Mononuclear cell (primary cell): Measurements from ENCODE around the gene WDR6. TPM values are rescaled to one million over a fixed set of nuclear protein-coding genes. Genes with fewer than 3 reads are reported as not detected.

Experiments used
- H3K27me3 ChIP-seq: 2 replicates; pipeline ENCODE4 v1.6.0; 2011; ENCODE audit warnings: low read length, control low read depth; ENCODE audit not compliant: insufficient read depth
- H3K4me1 ChIP-seq: 2 replicates; pipeline ENCODE4 v1.5.1; 2011; ENCODE audit warnings: mild to moderate bottlenecking, low read length, control low read depth; ENCODE audit not compliant: insufficient read depth
- H3K4me3 ChIP-seq: 2 replicates; pipeline ENCODE4 v1.5.1; 2011; ENCODE audit warnings: mild to moderate bottlenecking, low read length, moderate library complexity
- H3K9me3 ChIP-seq: 2 replicates; pipeline ENCODE4 v1.5.1; 2011; ENCODE audit warnings: low read depth, mild to moderate bottlenecking, control low read depth, low read length
- total RNA-seq: library from RNA; depleted of rRNA; stranded (reverse); fragments of >200 nt; gene quantifications from one replicate; pipeline ENCODE4 v1.2.3, GENCODE V29; 2012

WDR6 gene, protein sequence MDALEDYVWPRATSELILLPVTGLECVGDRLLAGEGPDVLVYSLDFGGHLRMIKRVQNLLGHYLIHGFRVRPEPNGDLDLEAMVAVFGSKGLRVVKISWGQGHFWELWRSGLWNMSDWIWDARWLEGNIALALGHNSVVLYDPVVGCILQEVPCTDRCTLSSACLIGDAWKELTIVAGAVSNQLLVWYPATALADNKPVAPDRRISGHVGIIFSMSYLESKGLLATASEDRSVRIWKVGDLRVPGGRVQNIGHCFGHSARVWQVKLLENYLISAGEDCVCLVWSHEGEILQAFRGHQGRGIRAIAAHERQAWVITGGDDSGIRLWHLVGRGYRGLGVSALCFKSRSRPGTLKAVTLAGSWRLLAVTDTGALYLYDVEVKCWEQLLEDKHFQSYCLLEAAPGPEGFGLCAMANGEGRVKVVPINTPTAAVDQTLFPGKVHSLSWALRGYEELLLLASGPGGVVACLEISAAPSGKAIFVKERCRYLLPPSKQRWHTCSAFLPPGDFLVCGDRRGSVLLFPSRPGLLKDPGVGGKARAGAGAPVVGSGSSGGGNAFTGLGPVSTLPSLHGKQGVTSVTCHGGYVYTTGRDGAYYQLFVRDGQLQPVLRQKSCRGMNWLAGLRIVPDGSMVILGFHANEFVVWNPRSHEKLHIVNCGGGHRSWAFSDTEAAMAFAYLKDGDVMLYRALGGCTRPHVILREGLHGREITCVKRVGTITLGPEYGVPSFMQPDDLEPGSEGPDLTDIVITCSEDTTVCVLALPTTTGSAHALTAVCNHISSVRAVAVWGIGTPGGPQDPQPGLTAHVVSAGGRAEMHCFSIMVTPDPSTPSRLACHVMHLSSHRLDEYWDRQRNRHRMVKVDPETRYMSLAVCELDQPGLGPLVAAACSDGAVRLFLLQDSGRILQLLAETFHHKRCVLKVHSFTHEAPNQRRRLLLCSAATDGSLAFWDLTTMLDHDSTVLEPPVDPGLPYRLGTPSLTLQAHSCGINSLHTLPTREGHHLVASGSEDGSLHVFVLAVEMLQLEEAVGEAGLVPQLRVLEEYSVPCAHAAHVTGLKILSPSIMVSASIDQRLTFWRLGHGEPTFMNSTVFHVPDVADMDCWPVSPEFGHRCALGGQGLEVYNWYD
- 31.9 TPM for total RNA-seq

DNA sequence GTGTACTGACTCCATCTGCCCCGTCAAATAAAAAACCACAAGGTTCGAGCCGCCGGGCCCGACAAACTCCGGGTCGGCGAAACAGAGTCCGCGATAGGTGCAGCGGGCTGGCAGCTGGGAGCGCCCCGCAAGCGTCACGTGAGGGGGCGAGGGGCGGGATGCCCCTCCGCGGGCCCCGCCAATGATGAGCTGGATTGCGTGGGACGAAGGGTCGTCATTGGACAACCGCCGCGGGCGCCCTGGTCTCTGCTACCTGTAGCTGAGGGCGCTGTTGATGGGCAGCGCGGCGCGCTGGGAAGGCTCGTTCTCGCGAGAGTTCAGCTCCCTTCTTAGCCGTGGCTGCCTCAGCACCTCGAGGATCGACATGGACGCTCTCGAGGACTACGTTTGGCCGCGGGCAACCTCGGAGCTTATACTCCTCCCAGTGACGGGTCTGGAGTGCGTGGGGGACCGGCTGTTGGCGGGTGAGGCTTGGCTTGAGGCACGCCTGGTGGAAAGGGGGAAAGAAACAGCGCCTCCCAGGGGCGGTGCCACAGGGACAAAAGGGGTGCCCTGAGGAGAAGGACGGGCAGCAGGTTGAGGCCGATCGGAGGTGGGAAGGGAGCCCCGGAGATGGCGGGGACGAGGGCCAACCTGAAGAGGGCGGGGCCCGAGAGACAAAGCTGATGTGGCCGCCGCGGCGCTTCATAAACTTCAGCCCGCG lies at the start of gene WDR6:
Gene WDR6 (plus strand): TSS at position 324 of the 703 bp plus-strand sequence. CDS start 41 bp downstream, at position 365.
- Histone ChIP-seq H3K4me1 (peaks cover 23% of the 10 kb centered on the region), H3K27me3 (no peaks in the 10 kb centered on the region), H3K4me3 (peak within 1 kb of the TSS; percentile 73), H3K9me3 (no peaks in the 10 kb centered on the region)

DNA sequence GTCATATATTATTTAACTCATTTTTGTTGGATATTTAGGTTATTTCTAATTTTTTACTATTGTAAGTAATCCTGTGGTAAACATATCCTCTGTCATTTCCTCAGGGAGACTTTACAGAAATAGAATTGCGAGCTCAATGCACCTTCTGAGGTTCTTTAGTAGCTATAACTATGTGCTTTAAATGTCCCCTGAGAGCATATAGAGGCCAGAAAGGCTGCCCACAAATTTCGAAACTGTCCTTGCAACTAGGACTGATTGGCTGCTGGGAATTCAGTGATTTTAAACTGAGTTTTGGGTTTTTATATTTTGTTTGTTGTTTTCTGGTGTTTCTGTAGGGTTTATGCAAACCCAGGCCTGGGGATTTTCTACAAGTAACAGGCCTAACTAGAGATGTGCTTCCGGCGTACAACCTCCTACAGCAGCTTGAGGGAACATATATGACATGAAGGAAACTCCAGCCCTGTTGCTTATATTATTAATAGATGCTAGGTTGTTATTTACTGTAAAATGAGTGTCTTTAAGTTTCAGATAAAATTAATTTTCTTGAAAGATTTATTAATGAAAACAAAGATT lies 46.3 kb upstream of the WDR6 start:
- Histone ChIP-seq H3K4me1 (no peaks in the 10 kb centered on the region), H3K9me3 (no peaks in the 10 kb centered on the region), H3K4me3 (no peak overlapping the region), H3K27me3 (no peaks in the 10 kb centered on the region)

DNA sequence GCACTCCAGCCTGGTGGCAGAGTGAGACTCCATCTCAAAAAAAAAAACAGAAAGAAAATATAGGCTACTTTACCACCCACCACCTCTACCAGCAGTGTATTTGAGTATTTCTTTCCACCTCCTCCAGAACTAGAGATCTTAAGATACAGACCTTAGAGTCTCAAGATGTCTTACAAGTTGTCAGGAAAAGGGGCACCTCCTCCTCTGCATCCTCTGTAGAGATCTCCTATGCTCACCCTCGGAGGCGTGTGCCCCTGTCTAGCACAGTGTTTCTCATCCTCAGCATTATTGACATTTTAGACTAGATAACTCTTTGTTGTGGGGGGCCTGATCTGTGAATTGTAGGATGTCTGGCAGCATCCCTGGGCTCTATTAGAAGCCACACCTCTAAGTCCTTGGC lies 44.9 kb upstream of the WDR6 start:
- H3K9me3 ChIP-seq = no peaks in the 10 kb centered on the region
- no peaks in the 10 kb centered on the region for H3K27me3 ChIP-seq
- no peak overlapping the region for H3K4me3 ChIP-seq
- no peaks in the 10 kb centered on the region for H3K4me1 ChIP-seq

DNA sequence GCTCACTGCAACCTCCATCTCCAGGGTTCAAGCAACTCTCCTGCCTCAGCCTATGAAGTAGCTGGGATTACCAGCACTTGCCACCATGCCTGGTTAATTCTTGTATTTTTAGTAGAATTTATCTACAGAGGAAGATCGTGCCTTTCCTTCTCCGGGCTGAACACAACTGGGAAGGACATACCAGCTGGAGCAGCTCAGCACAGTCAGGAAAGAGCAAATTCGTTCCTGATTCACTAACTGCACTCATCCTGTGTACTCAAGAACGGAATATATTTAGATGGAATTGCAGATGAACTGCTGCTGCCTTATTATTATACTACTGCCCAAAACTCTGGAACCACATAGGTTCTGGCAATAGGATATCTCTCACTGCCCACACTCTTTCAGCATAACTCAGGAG lies 44.3 kb upstream of the WDR6 start:
- no peaks in the 10 kb centered on the region for H3K4me1 ChIP-seq
- H3K9me3 ChIP-seq = no peaks in the 10 kb centered on the region
- no peak overlapping the region for H3K4me3 ChIP-seq
- no peaks in the 10 kb centered on the region for H3K27me3 ChIP-seq

DNA sequence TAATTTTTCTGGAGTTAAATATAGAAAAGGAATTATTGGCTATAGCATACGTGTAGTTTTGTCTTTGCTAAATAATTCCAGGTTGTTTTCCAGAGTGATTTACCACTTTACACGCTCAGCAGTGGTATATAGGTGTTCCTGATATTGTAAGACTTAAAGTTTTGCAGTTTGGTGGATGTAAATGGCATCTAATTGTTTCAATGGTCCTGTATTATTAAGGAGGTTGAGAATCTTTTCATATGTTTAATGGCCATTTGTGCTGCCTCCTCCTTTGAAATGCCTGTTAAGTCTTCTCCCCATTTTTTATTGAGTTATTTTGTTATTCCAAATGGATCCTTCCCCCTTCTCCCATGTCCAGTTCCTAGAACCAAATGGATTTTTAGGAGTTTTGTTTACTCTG lies 43.6 kb upstream of the WDR6 start:
- Histone ChIP-seq H3K27me3 (no peaks in the 10 kb centered on the region), H3K4me3 (no peak overlapping the region), H3K9me3 (no peaks in the 10 kb centered on the region), H3K4me1 (no peaks in the 10 kb centered on the region)

DNA sequence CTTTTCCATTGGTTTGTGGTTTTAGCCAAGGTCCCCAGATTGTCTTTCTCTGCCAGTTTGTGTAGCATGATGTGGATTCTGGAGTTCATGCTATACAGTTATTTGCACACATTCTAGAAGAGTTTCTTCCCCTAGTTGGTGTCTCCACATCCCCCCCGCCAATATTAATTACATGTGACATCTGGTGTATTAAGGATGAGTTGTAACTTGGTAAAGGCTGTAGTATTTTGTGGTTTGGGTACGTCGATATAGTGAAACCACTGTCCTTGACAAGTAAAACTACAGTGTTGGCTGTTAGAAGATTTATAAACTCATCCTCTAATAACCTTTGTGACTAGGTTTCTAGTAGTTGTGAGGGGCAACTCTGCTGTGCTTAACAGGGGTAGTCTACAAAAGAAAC lies 40.8 kb upstream of the WDR6 start:
- Histone ChIP-seq H3K9me3 (no peaks in the 10 kb centered on the region), H3K4me3 (no peak overlapping the region), H3K27me3 (no peaks in the 10 kb centered on the region), H3K4me1 (no peaks in the 10 kb centered on the region)

DNA sequence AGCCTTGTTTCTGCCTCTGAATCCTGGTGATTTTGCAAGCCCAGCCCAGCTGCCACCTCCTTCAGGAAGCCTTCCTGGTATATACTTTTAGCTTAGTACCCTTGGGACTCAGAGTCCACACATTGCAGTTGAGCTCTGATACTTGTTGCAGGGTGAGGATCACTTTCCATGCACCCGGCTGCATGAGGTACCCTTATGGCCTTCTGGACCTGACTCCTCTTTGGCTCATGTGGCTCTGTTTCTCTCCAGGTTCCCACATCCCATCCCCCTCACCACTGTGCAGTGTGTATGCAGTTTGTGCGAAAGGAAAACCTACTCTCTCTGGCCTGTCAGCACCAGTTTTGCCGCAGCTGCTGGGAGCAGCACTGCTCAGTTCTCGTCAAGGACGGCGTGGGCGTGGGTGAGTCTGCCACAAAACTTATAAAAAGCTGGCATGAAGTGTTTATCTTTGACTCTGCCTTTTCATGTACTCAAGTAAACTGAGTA lies 40.3 kb upstream of the WDR6 start:
- Histone ChIP-seq H3K4me1 (no peaks in the 10 kb centered on the region), H3K27me3 (no peaks in the 10 kb centered on the region), H3K9me3 (no peaks in the 10 kb centered on the region), H3K4me3 (no peak overlapping the region)

DNA sequence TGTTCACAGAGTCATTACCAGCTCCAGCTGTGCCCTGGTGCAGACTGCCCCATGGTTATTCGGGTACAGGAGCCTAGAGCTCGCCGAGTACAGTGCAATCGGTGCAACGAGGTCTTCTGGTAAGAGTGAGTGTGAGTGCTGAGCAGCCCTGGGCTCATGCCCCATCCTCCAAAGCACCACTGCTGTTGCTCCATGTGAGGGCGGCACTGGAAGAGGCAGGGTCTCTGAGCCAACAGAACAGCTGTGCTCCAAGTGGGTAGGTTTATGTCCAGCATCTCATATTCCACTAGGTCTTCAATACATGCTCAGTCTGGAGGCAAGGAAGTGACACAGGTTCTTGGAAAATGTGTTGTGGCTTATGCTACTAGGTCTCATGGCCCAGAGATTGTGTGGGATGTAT lies 36.6 kb upstream of the WDR6 start:
- H3K4me3 ChIP-seq = no peak overlapping the region
- no peaks in the 10 kb centered on the region for H3K9me3 ChIP-seq
- no peaks in the 10 kb centered on the region for H3K4me1 ChIP-seq
- no peaks in the 10 kb centered on the region for H3K27me3 ChIP-seq

DNA sequence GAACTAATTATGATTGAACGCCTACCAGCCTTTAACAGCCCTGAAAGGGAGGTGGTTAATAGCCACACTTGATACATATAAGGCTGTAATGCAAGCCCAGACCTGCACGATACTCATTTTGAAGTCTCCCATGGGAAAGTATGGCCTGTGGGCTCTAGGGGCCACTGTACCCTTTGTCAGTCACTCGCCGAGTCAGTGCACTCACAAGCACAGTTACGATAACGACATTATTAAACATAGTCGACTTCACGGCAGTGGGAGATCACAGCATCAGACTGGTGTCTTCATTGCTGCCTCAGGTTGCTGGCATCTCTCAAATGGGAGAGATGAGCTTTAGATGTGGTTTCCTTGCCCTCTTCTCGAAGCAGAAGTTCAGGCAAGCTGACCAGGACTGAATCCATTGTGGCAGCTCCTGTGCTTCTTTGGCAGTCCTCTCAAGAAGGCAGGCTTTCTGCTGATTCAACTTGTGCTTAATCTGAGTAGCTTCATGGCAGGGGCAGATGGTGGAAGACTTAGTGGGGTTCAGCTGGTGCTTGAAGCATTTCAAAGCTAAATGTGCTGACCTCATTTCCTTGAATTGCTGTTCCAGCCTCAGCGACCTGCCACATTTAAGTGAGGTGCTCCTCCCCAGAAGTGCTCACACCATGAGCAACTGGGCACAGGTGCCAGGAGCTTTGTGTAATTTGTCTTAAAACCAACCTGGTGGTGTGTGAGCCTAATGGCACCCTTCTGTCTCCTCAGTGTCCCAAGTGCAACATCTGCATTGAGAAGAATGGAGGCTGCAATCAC lies 32.9 kb upstream of the WDR6 start:
- Histone ChIP-seq H3K27me3 (no peaks in the 10 kb centered on the region), H3K4me1 (no peaks in the 10 kb centered on the region), H3K4me3 (no peak overlapping the region), H3K9me3 (no peaks in the 10 kb centered on the region)

DNA sequence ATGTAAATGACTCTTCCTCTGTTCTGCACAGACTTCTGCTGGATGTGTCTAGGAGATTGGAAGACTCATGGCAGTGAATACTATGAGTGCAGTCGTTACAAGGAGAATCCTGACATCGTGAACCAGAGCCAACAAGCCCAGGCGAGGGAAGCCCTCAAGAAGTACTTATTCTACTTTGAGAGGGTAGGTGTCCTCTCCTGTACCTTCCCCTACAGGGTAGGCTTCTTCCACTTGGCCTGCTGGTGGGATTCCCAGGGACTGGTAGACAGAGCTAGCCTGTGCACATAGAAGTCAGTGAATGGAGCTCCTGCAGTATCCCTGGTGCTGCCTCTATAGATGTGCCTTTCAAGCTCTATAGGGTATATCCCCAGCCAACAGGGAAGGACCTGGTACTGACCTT lies 27.7 kb upstream of the WDR6 start:
- H3K27me3 ChIP-seq = no peaks in the 10 kb centered on the region
- no peaks in the 10 kb centered on the region for H3K4me1 ChIP-seq
- H3K4me3 ChIP-seq = no peak overlapping the region
- H3K9me3 ChIP-seq = no peaks in the 10 kb centered on the region

DNA sequence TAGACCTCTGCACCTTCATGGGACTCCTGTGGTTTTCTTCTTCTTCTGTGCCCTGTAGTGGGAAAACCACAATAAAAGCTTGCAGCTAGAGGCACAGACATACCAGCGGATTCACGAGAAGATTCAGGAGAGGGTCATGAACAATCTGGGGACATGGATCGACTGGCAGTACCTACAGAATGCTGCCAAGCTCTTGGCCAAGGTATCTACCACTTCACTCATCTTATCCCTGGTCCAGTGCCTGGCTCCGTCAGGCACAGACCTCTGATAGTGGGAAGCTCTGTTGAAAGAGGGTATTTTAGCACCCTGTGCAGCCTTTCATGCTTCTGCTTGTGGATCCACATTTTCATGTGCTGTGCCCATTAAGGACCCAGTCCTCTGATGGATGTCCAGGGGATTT lies 26.9 kb upstream of the WDR6 start:
- Histone ChIP-seq H3K4me3 (no peak overlapping the region), H3K9me3 (no peaks in the 10 kb centered on the region)

DNA sequence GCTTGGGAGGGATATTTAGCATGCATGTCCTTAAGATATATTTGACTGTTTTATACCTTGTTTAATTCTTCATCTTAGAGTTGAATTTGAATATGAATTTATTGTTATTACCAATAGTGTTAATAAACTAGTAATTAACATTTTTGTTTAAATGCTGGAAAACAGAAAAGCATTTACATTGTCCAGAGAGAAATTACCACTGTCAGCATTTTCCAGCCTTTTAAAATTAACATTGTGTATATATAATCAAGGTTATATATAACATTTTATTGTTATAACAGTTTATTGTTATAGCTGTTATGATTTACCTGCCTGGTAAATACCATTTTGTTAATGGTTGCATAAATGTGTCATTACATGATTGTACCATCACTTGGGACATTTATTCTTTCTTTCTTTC lies 25.2 kb upstream of the WDR6 start:
- Histone ChIP-seq H3K4me1 (no peaks in the 10 kb centered on the region), H3K27me3 (no peaks in the 10 kb centered on the region), H3K9me3 (no peaks in the 10 kb centered on the region), H3K4me3 (no peak overlapping the region)

More for the DNA sequence above, 26.9 kb upstream of the WDR6 start:
- Histone ChIP-seq H3K27me3 (no peaks in the 10 kb centered on the region), H3K4me1 (no peaks in the 10 kb centered on the region)

DNA sequence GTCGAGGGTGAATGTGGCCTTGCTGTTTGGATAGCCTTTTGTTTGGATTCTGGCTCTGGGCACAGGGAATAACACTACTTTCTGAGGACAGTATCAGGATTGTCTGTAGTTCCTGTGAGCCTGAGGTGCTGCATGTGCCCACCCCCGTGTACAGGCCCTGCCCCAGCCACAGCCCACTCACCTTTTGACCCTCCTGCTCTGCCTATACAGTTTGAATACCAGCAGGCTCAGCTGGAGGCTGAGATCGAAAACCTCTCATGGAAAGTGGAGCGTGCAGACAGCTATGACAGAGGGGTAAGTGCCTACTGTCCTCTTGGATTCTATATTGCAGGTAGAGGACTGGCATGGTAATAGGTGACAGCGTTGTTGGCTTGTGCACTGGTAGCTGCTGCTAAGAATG lies 24.5 kb upstream of the WDR6 start:
- Histone ChIP-seq H3K27me3 (no peaks in the 10 kb centered on the region), H3K9me3 (no peaks in the 10 kb centered on the region), H3K4me1 (no peaks in the 10 kb centered on the region), H3K4me3 (no peak overlapping the region)

DNA sequence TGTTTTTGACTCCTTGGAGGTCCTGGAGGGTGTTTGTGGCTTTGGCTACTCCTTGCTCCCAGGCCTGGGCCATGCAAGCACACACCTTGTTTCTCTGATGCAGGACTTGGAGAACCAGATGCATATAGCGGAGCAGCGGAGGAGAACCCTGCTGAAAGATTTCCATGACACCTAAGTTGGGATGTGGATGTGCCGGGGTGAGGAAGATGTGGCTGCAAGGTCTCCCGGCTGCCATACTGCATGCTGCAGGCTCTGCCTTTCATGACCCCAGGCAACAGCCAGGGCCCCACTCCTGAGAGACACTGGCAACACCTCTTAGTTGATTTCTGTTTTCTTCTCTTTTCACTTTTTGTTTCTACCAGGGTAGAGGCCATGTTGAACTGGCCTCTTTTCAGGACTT lies 24.1 kb upstream of the WDR6 start:
- Histone ChIP-seq H3K27me3 (no peaks in the 10 kb centered on the region), H3K4me1 (no peaks in the 10 kb centered on the region), H3K9me3 (no peaks in the 10 kb centered on the region), H3K4me3 (no peak overlapping the region)
